GM12874 (cell line): ENCODE results near the gene ZNF778.

Experiments
- CTCF ChIP-seq: IDR thresholded peaks from 2 replicates; pipeline ENCODE4 v1.5.1; 2011; ENCODE audit warnings: low read depth, mild to moderate bottlenecking, control low read depth, low read length, moderate library complexity; ENCODE audit not compliant: insufficient read depth

Gene ZNF778

GRCh38 chr16:89176717-89177116, 40.8 kb upstream of the ZNF778 start:
- TF ChIP-seq CTCF, result no peak

- no peak for TF ChIP-seq CTCF
These were observed 40.0 kb upstream of the ZNF778 start for GRCh38 chr16:89177501-89177900.

GRCh38 chr16:89178453-89179147, 38.9 kb upstream of the ZNF778 start:
- no peak for TF ChIP-seq CTCF

GRCh38 chr16:89179148-89179484, 38.4 kb upstream of the ZNF778 start:
- TF ChIP-seq CTCF, result no peak

- no peak for TF ChIP-seq CTCF
These were observed 37.7 kb upstream of the ZNF778 start for GRCh38 chr16:89179656-89180315.

GRCh38 chr16:89183463-89183862, 34.0 kb upstream of the ZNF778 start:
- TF ChIP-seq CTCF, result no peak

GRCh38 chr16:89183975-89184676, 33.4 kb upstream of the ZNF778 start:
- no peak for TF ChIP-seq CTCF
